GM12878 (cell line): Measurements from ENCODE around the gene ITLN1. TPM values are rescaled to one million over a fixed set of nuclear protein-coding genes. Genes with fewer than 3 reads are reported as not detected.

Source experiments
- ATAC-seq: fragments of 200-7000 bp; cut with Tn5 transposase; 3 replicates; pipeline ENCODE4 v1.9.1; 2020; ENCODE audit warnings: mild to moderate bottlenecking, moderate library complexity
- BruUV-seq: library from RNA; stranded (reverse); fragments of 400-500 nt; replicated peaks from 2 replicates; lab custom pipeline; 2021; lab: Mats Ljungman, UMichigan
- CTCF ChIA-PET: fragments of 300-600 bp; sonication (Branson Sonifier 250); formaldehyde crosslinking; extraction: SDS; loops from one replicate; lab custom pipeline; 2021; ENCODE audit warnings: inconsistent platforms; lab: Yijun Ruan, JAX
- POLR2A ChIA-PET: fragments of 350-600 bp; formaldehyde crosslinking; extraction: SDS; loops from one replicate; lab custom pipeline; 2021; ENCODE audit warnings: inconsistent platforms; lab: Charles Lee
- RAD21 ChIA-PET: fragments of 300-600 bp; sonication (Branson Sonifier 250); formaldehyde crosslinking; loops from one replicate; lab custom pipeline; 2023; ENCODE audit warnings: antibody characterized with exemption; ENCODE audit not compliant: unreplicated experiment; lab: Charles Lee
- SMC1A ChIA-PET: fragments of 300-600 bp; sonication (Branson Sonifier 250); formaldehyde crosslinking; loops from one replicate; lab custom pipeline; 2023; ENCODE audit not compliant: unreplicated experiment, uncharacterized antibody; lab: Charles Lee
- DNase-seq: peaks from one replicate; pipeline ENCODE4 v3.0.0-alpha.2; 2011; ENCODE audit warnings: low read depth, low spot score
- FAIRE-seq: peaks from 3 replicates; lab custom pipeline; 2011; peaks lifted over from hg19 to GRCh38; lab: Jason Lieb, UNC
- H2AFZ ChIP-seq: 2 replicates; pipeline ENCODE4 v1.6.0; 2011; ENCODE audit warnings: low read depth, low read length, control low read depth; ENCODE audit not compliant: control insufficient read depth
- H3K27ac ChIP-seq: 2 replicates; pipeline ENCODE4 v1.5.1; 2011; ENCODE audit warnings: control low read depth; ENCODE audit not compliant: control insufficient read depth, insufficient read depth
- H3K27me3 ChIP-seq, 2 experiments: replicated peaks in 1 of 2; 2 replicates each; pipeline versions ENCODE4 v1.6.0 to v1.6.1; 2011; ENCODE audit warnings: low read length in 1 of 2; ENCODE audit not compliant: control insufficient read depth in 2 of 2, insufficient read depth in 2 of 2
- H3K36me3 ChIP-seq, 2 experiments: 2 replicates each; pipeline ENCODE4 v1.5.1; 2011; ENCODE audit warnings: low read length in 1 of 2; ENCODE audit not compliant: control insufficient read depth in 2 of 2, insufficient read depth in 2 of 2
- H3K4me1 ChIP-seq: 2 replicates; pipeline ENCODE4 v1.6.1; 2011; ENCODE audit warnings: mild to moderate bottlenecking, low read length, moderate library complexity, mixed read lengths; ENCODE audit not compliant: control insufficient read depth, insufficient read depth
- H3K4me2 ChIP-seq: 2 replicates; pipeline ENCODE4 v1.6.0; 2011; ENCODE audit warnings: control low read depth; ENCODE audit not compliant: control insufficient read depth, insufficient read depth
- H3K4me3 ChIP-seq: fragments of 200-600 bp; sonication (generic); 2 replicates; pipeline ENCODE4 v1.5.1; 2016
- H3K79me2 ChIP-seq: 2 replicates; pipeline ENCODE4 v1.6.0; 2011; ENCODE audit warnings: low read length; ENCODE audit not compliant: control insufficient read depth, insufficient read depth
- H3K9ac ChIP-seq: 2 replicates; pipeline ENCODE4 v1.8.0; 2011; ENCODE audit warnings: low read length, control low read depth, mixed read lengths; ENCODE audit not compliant: control insufficient read depth, insufficient read depth
- H3K9me3 ChIP-seq: replicated peaks from 3 replicates; pipeline ENCODE4 v1.5.1; 2011; ENCODE audit warnings: mild to moderate bottlenecking, low read length; ENCODE audit not compliant: control insufficient read depth, insufficient read depth
- H4K20me1 ChIP-seq: 2 replicates; pipeline ENCODE4 v1.6.0; 2011; ENCODE audit not compliant: control insufficient read depth, insufficient read depth
- EGR1 ChIP-seq, 2 experiments: IDR thresholded peaks; 1 replicate in 1 of 2; 2 replicates in 1 of 2; pipeline ENCODE4 v1.6.1; 2011 to 2012; ENCODE audit warnings: low read depth in 2 of 2, low read length in 2 of 2, borderline replicate concordance in 1 of 2, mild to moderate bottlenecking in 1 of 2, moderate library complexity in 1 of 2
- ESRRA ChIP-seq: IDR thresholded peaks from 2 replicates; pipeline ENCODE4 v1.6.1; 2012; ENCODE audit warnings: mild to moderate bottlenecking, low read length, improper control_type of control experiment
- KAT2A ChIP-seq: conservative IDR thresholded peaks from 2 replicates; pipeline ENCODE4 v1.6.1; 2011; ENCODE audit warnings: low read depth, low read length; ENCODE audit not compliant: control insufficient read depth
- NR2C1 ChIP-seq: fragments of 450-650 bp; IDR thresholded peaks from 2 replicates; pipeline ENCODE4 v1.6.1; 2017; ENCODE audit warnings: antibody characterized with exemption, mild to moderate bottlenecking, moderate library complexity
- NR2F1 ChIP-seq: fragments of 450-650 bp; conservative IDR thresholded peaks from 2 replicates; pipeline ENCODE4 v1.6.1; 2017; ENCODE audit warnings: mild to moderate bottlenecking
- PAX8 ChIP-seq: fragments of 450-650 bp; IDR thresholded peaks from 2 replicates; pipeline ENCODE4 v1.6.1; 2017; ENCODE audit warnings: mild to moderate bottlenecking, moderate library complexity
- POLR2AphosphoS5 ChIP-seq: IDR thresholded peaks from 2 replicates; pipeline ENCODE4 v1.6.1; 2011; ENCODE audit warnings: mild to moderate bottlenecking, low read length, inconsistent platforms
- POU2F2 ChIP-seq: IDR thresholded peaks from 3 replicates; pipeline ENCODE4 v1.6.1; 2011; ENCODE audit warnings: low read depth, mild to moderate bottlenecking, low read length, borderline replicate concordance
- RAD21 ChIP-seq: IDR thresholded peaks from 2 replicates; pipeline ENCODE4 v1.6.1; 2011; ENCODE audit warnings: mild to moderate bottlenecking, low read depth, low read length, moderate library complexity; ENCODE audit not compliant: insufficient read depth
- RAD51 ChIP-seq: fragments of 450-650 bp; IDR thresholded peaks from 2 replicates; pipeline ENCODE4 v1.6.1; 2016; ENCODE audit warnings: moderate library complexity, mild to moderate bottlenecking, inconsistent platforms
- RELA ChIP-seq: fragments of 450-650 bp; IDR thresholded peaks from 2 replicates; pipeline ENCODE4 v1.8.0; 2014; ENCODE audit warnings: borderline replicate concordance; ENCODE audit not compliant: partially characterized antibody
- SREBF1 ChIP-seq: IDR thresholded peaks from 2 replicates; pipeline ENCODE4 v1.6.1; 2012; ENCODE audit warnings: mild to moderate bottlenecking, low read length
- SREBF2 ChIP-seq: IDR thresholded peaks from 2 replicates; pipeline ENCODE4 v1.6.1; 2012; ENCODE audit warnings: mild to moderate bottlenecking, low read length
- SUZ12 ChIP-seq: fragments of 200-600 bp; sonication (generic); IDR thresholded peaks from one replicate; pipeline ENCODE4 v1.6.1; 2018; ENCODE audit warnings: antibody characterized with exemption, mild to moderate bottlenecking; ENCODE audit not compliant: unreplicated experiment
- ZNF622 ChIP-seq: fragments of 450-650 bp; IDR thresholded peaks from 2 replicates; pipeline ENCODE4 v1.6.1; 2017; ENCODE audit warnings: mild to moderate bottlenecking, inconsistent platforms
- WGBS: methylation state at CpG from one replicate; pipeline ENCODE4 v1.1.6; 2016; ENCODE audit warnings: low lambda C conversion rate; ENCODE audit not compliant: insufficient replicate concordance, insufficient coverage; ENCODE audit errors: missing lambda C conversion rate; 5-methylcytosine and 5-hydroxymethylcytosine counted together
- in situ Hi-C: fragments of 300-500 bp; cut with MboI; formaldehyde crosslinking; loops from 9 replicates; pipeline ENCODE4 v1.14.3; 2018; ENCODE audit warnings: mixed read lengths
- intact Hi-C: fragments of 100-400 bp; cut with micrococcal nuclease; formaldehyde crosslinking; loops from one replicate; pipeline ENCODE4 v1.14.2; 2022; ENCODE audit not compliant: unreplicated experiment
- polyA plus RNA-seq, 11 experiments: library from polyadenylated mRNA; depleted of rRNA in 4 of 11; unstranded in 6 of 11; stranded (reverse) in 5 of 11; fragments of >200 nt; fragmentation: Nextera tagmentation in 4 of 11; fragmentation: Illumina TruSeq in 1 of 11; extraction: Ambion mirVana in 4 of 11; extraction: Trizol in 1 of 11; gene quantifications; 1 replicate in 1 of 11; 2 replicates in 10 of 11; pipeline versions ENCODE4 v1.2.1 to v1.2.3, GENCODE V29; 2011 to 2016; ENCODE audit warnings: inconsistent platforms in 2 of 11, missing spikeins in 2 of 11, low read depth in 1 of 11
- total RNA-seq, 4 experiments: library from RNA; depleted of rRNA in 3 of 4; stranded (reverse); fragments of >200 nt in 3 of 4; fragmentation: Illumina TruSeq in 1 of 4; extraction: Trizol in 1 of 4; gene quantifications; 2 replicates each; pipeline versions ENCODE4 v1.2.1 to v1.2.3, GENCODE V29; 2013 to 2021
- TF ChIP-seq, protein P1 (sequence below): IDR thresholded peaks from 2 replicates; pipeline ENCODE4 v1.6.1; 2012; ENCODE audit warnings: low read depth, low read length, improper control_type of control experiment
- TF ChIP-seq, protein P2 (sequence below): IDR thresholded peaks from 2 replicates; pipeline ENCODE4 v1.6.1; 2011; ENCODE audit warnings: borderline replicate concordance, low read depth, mild to moderate bottlenecking, moderate library complexity, low read length; ENCODE audit not compliant: insufficient read depth, poor library complexity, severe bottlenecking
- TF ChIP-seq, protein P3 (sequence below): fragments of 450-650 bp; IDR thresholded peaks from 2 replicates; pipeline ENCODE4 v1.6.1; 2017; ENCODE audit warnings: antibody characterized with exemption, mild to moderate bottlenecking, moderate library complexity
- TF ChIP-seq, protein P4 (sequence below): fragments of 450-650 bp; IDR thresholded peaks from 2 replicates; pipeline ENCODE4 v1.6.1; 2016; ENCODE audit warnings: mild to moderate bottlenecking

The ITLN1 gene
- total and polyA plus RNA-seq, 10 of the 15 experiments (the other 5 are each of a cell fraction or from before 2014, with no cell fraction given) = not detected

DNA sequence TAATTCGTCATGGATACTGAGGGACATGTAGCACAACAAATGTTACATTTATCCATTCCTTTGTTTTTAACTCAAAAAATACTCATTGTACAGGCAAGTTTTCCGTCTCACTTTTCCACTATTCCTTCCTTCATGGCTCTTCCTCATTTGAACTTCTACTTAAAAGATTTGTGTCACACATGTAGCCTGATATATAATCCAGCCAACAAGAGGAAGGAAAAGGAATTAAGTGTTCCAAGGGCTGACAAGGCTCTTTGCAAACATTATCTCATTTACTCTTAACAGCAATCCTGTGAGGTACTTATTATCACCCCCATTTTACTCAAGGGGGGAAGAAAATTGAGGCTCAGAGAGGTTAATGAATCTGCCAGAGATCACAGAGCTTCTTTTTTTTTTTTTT lies 45.2 kb downstream of the ITLN1 start:
- no peak for FAIRE-seq
- 68% methylated on average over 2 of the region's 2 CpGs for WGBS
- TF ChIP-seq RAD21 (no peak), PAX8 (no peak), KAT2A (no peak), RAD51 (no peak), SUZ12 (no peak), SREBF1 (no peak), ESRRA (no peak), NR2C1 (no peak), SREBF2 (no peak), EGR1 (IDR thresholded peaks at IDR 0.05; ENCODE audit: borderline replicate concordance in 1 of 2, low read depth in 2 of 2, low read length in 2 of 2) (no peak), NR2F1 (no peak), POU2F2 (no peak), ZNF622 (no peak), POLR2AphosphoS5 (no peak), RELA (no peak)
- TF ChIP-seq, protein P1, sequence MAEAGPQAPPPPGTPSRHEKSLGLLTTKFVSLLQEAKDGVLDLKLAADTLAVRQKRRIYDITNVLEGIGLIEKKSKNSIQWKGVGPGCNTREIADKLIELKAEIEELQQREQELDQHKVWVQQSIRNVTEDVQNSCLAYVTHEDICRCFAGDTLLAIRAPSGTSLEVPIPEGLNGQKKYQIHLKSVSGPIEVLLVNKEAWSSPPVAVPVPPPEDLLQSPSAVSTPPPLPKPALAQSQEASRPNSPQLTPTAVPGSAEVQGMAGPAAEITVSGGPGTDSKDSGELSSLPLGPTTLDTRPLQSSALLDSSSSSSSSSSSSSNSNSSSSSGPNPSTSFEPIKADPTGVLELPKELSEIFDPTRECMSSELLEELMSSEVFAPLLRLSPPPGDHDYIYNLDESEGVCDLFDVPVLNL = no peak
- TF ChIP-seq, protein P2, sequence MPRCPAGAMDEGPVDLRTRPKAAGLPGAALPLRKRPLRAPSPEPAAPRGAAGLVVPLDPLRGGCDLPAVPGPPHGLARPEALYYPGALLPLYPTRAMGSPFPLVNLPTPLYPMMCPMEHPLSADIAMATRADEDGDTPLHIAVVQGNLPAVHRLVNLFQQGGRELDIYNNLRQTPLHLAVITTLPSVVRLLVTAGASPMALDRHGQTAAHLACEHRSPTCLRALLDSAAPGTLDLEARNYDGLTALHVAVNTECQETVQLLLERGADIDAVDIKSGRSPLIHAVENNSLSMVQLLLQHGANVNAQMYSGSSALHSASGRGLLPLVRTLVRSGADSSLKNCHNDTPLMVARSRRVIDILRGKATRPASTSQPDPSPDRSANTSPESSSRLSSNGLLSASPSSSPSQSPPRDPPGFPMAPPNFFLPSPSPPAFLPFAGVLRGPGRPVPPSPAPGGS = no peak
- TF ChIP-seq, protein P3, sequence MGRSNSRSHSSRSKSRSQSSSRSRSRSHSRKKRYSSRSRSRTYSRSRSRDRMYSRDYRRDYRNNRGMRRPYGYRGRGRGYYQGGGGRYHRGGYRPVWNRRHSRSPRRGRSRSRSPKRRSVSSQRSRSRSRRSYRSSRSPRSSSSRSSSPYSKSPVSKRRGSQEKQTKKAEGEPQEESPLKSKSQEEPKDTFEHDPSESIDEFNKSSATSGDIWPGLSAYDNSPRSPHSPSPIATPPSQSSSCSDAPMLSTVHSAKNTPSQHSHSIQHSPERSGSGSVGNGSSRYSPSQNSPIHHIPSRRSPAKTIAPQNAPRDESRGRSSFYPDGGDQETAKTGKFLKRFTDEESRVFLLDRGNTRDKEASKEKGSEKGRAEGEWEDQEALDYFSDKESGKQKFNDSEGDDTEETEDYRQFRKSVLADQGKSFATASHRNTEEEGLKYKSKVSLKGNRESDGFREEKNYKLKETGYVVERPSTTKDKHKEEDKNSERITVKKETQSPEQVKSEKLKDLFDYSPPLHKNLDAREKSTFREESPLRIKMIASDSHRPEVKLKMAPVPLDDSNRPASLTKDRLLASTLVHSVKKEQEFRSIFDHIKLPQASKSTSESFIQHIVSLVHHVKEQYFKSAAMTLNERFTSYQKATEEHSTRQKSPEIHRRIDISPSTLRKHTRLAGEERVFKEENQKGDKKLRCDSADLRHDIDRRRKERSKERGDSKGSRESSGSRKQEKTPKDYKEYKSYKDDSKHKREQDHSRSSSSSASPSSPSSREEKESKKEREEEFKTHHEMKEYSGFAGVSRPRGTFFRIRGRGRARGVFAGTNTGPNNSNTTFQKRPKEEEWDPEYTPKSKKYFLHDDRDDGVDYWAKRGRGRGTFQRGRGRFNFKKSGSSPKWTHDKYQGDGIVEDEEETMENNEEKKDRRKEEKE = no peak
- TF ChIP-seq, protein P4, sequence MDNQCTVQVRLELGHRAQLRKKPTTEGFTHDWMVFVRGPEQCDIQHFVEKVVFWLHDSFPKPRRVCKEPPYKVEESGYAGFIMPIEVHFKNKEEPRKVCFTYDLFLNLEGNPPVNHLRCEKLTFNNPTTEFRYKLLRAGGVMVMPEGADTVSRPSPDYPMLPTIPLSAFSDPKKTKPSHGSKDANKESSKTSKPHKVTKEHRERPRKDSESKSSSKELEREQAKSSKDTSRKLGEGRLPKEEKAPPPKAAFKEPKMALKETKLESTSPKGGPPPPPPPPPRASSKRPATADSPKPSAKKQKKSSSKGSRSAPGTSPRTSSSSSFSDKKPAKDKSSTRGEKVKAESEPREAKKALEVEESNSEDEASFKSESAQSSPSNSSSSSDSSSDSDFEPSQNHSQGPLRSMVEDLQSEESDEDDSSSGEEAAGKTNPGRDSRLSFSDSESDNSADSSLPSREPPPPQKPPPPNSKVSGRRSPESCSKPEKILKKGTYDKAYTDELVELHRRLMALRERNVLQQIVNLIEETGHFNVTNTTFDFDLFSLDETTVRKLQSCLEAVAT = no peak

More for the DNA sequence above, 45.2 kb downstream of the ITLN1 start:
- H3K36me3 ChIP-seq = no peaks in the 10 kb centered on the region
- no peak overlapping the region for H3K4me3 ChIP-seq
- POLR2A ChIA-PET = interaction anchor here (0.6 to 0.8 kb wide), 3 partner anchors 16 to 90 kb away, joined by 3 read pairs; no protein-coding TSS in a partner anchor
- ATAC-seq (no peak), DNase-seq (no peak)
- intact Hi-C loops = no loop called here
- H3K27ac ChIP-seq = no peak overlapping the region
- H3K4me1 ChIP-seq = peaks cover 28% of the 10 kb centered on the region
- no peaks in the 10 kb centered on the region; the same call in 2 of the 3 replicates for H3K9me3 ChIP-seq
- no peaks in the 10 kb centered on the region for H3K79me2 ChIP-seq
- no peaks in the 10 kb centered on the region for H3K27me3 ChIP-seq
- H3K4me2 ChIP-seq = no peak overlapping the region
- no peak overlapping the region for H3K9ac ChIP-seq
- RAD21 ChIA-PET = interaction anchor here (2.0 to 6.8 kb wide), 3 partner anchors 17 to 113 kb away, joined by 5 to 174 read pairs (median 50); partner anchors contain the start of genes CD244 and ITLN2
- BruUV-seq = no TSS peak
- no peaks in the 10 kb centered on the region for H4K20me1 ChIP-seq
- in situ Hi-C loops = loop anchor here (5.0 kb wide), 1 partner anchor 113 kb away; the partner anchor contains the start of gene ITLN2
- no peak overlapping the region for H2AFZ ChIP-seq
- CTCF ChIA-PET = interaction anchor here (1.3 to 8.2 kb wide), 5 partner anchors 16 to 113 kb away, joined by 3 to 349 read pairs (median 99); partner anchors contain the start of genes CD244 and ITLN2
- SMC1A ChIA-PET = interaction anchor here (1.3 to 13.0 kb wide), 4 partner anchors 17 to 113 kb away, joined by 7 to 229 read pairs (median 116); partner anchors contain the start of genes CD244 and ITLN2
